Cardiac muscle cell (in vitro differentiated cells and primary cell): Measurements from ENCODE around the gene ADCK2. TPM values are rescaled to one million over a fixed set of nuclear protein-coding genes. Genes with fewer than 3 reads are reported as not detected.

ENCODE experiments used
- DNase-seq, 2 donors: peaks; one replicate each; pipeline versions ENCODE4 v3.0.0 to v3.0.0-alpha.2; 2010 to 2017; ENCODE audit warnings: low read depth in 1 of 2, low spot score in 1 of 2
- H3K27ac ChIP-seq: fragments of 200-600 bp; sonication (generic); 2 replicates; pipeline ENCODE4 v1.5.1; 2016
- H3K27me3 ChIP-seq: fragments of 200-600 bp; sonication (generic); 2 replicates; pipeline ENCODE4 v1.6.0; 2016; ENCODE audit warnings: control low read depth
- H3K36me3 ChIP-seq: fragments of 200-600 bp; sonication (generic); 2 replicates; pipeline ENCODE4 v1.5.1; 2016; ENCODE audit warnings: control low read depth
- H3K4me1 ChIP-seq: fragments of 200-600 bp; sonication (generic); 2 replicates; pipeline ENCODE4 v1.8.1; 2017; ENCODE audit warnings: low read depth, mild to moderate bottlenecking, mixed run types
- H3K4me3 ChIP-seq: fragments of 200-600 bp; sonication (generic); 2 replicates; pipeline ENCODE4 v1.5.1; 2016; ENCODE audit warnings: mild to moderate bottlenecking
- H3K9me3 ChIP-seq: fragments of 200-600 bp; sonication (generic); 2 replicates; pipeline ENCODE4 v1.5.1; 2017; ENCODE audit warnings: low read depth, mild to moderate bottlenecking, control low read depth
- CTCF ChIP-seq: IDR thresholded peaks from 2 replicates; pipeline ENCODE4 v1.5.1; 2012; ENCODE audit warnings: low read depth, mild to moderate bottlenecking, low read length
- polyA plus RNA-seq: library from polyadenylated mRNA; unstranded; fragments of >200 nt; fragmentation: Nextera tagmentation; extraction: Ambion mirVana; gene quantifications from 2 replicates; pipeline ENCODE4 v1.2.1, GENCODE V29; 2016
- total RNA-seq: library from RNA; depleted of rRNA; stranded (reverse); fragments of >200 nt; gene quantifications from 2 replicates; pipeline ENCODE4 v1.2.3, GENCODE V29; 2016

The ADCK2 gene
- total and polyA plus RNA-seq, 2 experiments from 2014 or later = 13.9 to 31.1 TPM

GRCh38 chr7:140723006-140723405 is 50.3 kb downstream of the ADCK2 start:
- Histone ChIP-seq H3K4me3 (no peak overlapping the region), H3K27ac (no peak overlapping the region), H3K36me3 (peaks cover 6% of the 10 kb centered on the region), H3K27me3 (no peaks in the 10 kb centered on the region), H3K4me1 (no peaks in the 10 kb centered on the region), H3K9me3 (no peaks in the 10 kb centered on the region)
- no peak for DNase-seq
- no peak for TF ChIP-seq CTCF

- no peak for DNase-seq
- H3K4me1 ChIP-seq = no peaks in the 10 kb centered on the region
Observed at GRCh38 chr7:140723574-140723973, 50.8 kb downstream of the ADCK2 start.

GRCh38 chr7:140724706-140725105 is 52.0 kb downstream of the ADCK2 start:
- Histone ChIP-seq H3K4me3 (no peak overlapping the region), H3K27me3 (no peaks in the 10 kb centered on the region), H3K36me3 (peaks cover 6% of the 10 kb centered on the region), H3K4me1 (no peaks in the 10 kb centered on the region), H3K9me3 (no peaks in the 10 kb centered on the region), H3K27ac (no peak overlapping the region)
- DNase-seq = no peak
- no peak for TF ChIP-seq CTCF

More at GRCh38 chr7:140723574-140723973, 50.8 kb downstream of the ADCK2 start:
- Histone ChIP-seq H3K36me3 (peaks cover 6% of the 10 kb centered on the region), H3K9me3 (no peaks in the 10 kb centered on the region), H3K4me3 (no peak overlapping the region), H3K27ac (no peak overlapping the region), H3K27me3 (no peaks in the 10 kb centered on the region)
- no peak for TF ChIP-seq CTCF

GRCh38 chr7:140726281-140726680 is 53.5 kb downstream of the ADCK2 start:
- peaks cover 14% of the 10 kb centered on the region for H3K36me3 ChIP-seq
- H3K4me1 ChIP-seq = no peaks in the 10 kb centered on the region
- H3K27me3 ChIP-seq = no peaks in the 10 kb centered on the region
- H3K27ac ChIP-seq = no peak overlapping the region
- H3K4me3 ChIP-seq = no peak overlapping the region
- H3K9me3 ChIP-seq = no peaks in the 10 kb centered on the region
- peak in 1 of 2 donors; percentile 27 for DNase-seq
- TF ChIP-seq CTCF = peak; percentile 40

- no peaks in the 10 kb centered on the region for H3K4me1 ChIP-seq
- no peak for DNase-seq
- peaks cover 10% of the 10 kb centered on the region for H3K36me3 ChIP-seq
- H3K9me3 ChIP-seq = no peaks in the 10 kb centered on the region
- no peak overlapping the region for H3K27ac ChIP-seq
- H3K27me3 ChIP-seq = no peaks in the 10 kb centered on the region
- H3K4me3 ChIP-seq = no peak overlapping the region
- TF ChIP-seq CTCF = no peak
Observed at GRCh38 chr7:140732416-140732815, 59.7 kb downstream of the ADCK2 start.

GRCh38 chr7:140734096-140734495 is 61.4 kb downstream of the ADCK2 start:
- no peak for DNase-seq
- H3K27ac ChIP-seq = no peak overlapping the region
- no peaks in the 10 kb centered on the region for H3K27me3 ChIP-seq
- H3K9me3 ChIP-seq = no peaks in the 10 kb centered on the region
- TF ChIP-seq CTCF = no peak
- H3K4me1 ChIP-seq = no peaks in the 10 kb centered on the region
- H3K36me3 ChIP-seq = peaks cover 24% of the 10 kb centered on the region
- H3K4me3 ChIP-seq = no peak overlapping the region
